DMS79 treated with DMSO at 0.1 percent for 48 hours (cell line): ENCODE measurements around the gene TAS1R3.

Experiments used
- DNase-seq: peaks from one replicate; lab custom pipeline; 2025; lab: John Stamatoyannopoulos, UW

Gene TAS1R3

DNA sequence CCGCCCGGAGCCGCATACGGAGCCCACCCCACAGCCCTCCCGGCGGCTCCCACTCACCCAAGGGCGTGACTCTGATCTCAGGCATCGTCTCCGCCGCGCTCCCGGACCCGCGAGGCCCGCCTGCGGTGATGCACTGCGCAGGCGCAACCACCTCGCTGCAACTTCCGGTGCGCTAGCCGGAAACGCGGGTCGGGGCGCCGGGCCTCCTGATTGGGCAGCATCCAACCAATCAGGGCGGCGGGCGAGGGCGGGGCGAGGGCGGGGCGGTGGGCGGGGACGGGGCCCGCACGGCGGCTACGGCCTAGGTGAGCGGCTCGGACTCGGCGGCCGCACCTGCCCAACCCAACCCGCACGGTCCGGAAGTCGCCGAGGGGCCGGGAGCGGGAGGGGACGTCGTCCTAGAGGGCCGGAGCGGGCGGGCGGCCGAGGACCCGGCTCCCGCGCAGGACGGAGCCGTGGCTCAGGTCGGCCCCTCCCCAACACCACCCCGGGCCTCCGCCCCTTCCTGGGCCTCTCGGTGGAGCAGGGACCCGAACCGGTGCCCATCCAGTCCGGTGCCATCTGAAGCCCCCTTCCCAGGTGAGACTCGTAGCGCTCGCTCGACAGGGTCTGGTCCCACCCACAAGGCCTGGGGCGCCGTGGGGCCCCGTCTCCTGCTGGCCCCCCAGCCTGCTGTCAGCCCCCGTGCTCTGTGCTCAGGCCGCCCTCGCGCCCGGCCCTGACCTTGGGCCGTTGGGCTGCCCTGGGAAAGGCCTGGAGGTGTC lies 6.4 kb upstream of the TAS1R3 start, which contains the start of the genes CPTP and INTS11:
TSS of gene CPTP (plus strand) at position 279 of the 764 bp plus-strand sequence. CDS start 2,109 bp downstream, outside the sequence.
TSS of gene INTS11 (minus strand) at position 137 of the 764 bp plus-strand sequence. CDS start at position 85, 52 bp downstream.
- peak; percentile 84 for DNase-seq

DNA sequence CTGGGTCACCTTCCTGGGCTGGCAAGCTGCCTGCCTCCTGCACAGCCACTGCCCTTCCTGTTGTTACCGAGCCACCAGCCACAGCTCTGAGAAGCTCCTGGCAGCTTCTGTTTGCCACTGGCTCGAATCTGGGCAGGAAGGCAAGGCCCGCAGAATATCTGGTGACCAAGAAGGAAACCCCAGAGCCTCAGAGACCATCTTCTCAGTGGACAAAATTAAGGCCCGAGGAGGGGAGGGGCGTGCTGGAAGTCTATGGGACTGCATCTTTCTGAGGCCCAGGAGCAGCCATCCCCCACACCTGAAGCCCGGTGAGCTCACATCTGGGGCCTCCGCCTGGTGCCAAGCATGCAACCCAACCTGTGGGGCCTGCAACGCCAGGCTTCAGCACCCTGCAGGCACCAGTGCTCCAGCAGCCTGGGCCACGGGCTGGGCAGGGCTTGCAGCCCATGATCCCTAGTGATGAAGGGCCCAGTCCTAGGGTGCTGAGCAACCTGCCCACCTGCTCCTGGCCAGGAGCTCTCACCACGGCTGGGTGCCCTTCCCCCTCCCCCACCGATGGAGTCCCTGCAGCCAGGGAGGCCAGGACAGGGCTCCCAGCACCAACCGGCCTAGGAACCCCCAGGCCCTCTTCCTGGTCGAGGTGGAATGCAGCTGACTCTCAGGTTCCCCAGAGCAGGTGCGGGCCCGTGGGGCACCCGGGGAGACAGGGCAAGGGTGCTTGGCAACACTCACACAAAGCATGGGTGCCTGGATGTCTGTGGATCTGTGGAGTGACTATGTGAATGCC lies 5.6 kb upstream of the TAS1R3 start:
- DNase-seq, result no peak

DNA sequence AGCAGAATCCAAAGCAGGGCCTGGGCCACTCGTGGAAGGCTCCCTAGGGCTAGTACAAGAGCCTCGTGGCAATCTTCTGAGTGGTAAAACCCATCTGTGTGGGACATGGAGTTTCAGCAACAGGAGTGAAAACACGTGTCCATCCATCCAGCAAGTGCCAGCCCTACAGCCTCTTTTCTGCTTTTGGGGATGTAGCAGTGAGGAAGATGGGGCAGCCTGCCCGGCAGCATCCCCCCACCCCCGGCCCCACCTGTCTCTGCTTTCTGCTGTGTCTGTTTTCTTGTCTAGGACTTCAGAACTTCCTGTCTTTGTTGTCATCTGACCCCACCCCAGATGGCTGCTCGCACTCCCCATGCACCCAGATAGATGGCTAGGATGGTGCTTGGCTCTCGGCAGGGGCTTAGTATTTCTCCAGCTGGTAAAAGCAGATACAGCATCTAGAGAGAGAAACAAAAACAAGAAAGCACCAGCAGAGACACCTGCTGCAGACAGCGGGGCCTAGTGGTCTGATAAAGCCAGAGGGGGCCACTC lies 4.9 kb upstream of the TAS1R3 start:
- DNase-seq, result no peak

- DNase-seq, result no peak
These were observed 3.8 kb upstream of the TAS1R3 start for GRCh38 chr1:1327291-1327690.

GRCh38 chr1:1328254-1328653 lies 2.8 kb upstream of the TAS1R3 start:
- DNase-seq, result no peak

DNA sequence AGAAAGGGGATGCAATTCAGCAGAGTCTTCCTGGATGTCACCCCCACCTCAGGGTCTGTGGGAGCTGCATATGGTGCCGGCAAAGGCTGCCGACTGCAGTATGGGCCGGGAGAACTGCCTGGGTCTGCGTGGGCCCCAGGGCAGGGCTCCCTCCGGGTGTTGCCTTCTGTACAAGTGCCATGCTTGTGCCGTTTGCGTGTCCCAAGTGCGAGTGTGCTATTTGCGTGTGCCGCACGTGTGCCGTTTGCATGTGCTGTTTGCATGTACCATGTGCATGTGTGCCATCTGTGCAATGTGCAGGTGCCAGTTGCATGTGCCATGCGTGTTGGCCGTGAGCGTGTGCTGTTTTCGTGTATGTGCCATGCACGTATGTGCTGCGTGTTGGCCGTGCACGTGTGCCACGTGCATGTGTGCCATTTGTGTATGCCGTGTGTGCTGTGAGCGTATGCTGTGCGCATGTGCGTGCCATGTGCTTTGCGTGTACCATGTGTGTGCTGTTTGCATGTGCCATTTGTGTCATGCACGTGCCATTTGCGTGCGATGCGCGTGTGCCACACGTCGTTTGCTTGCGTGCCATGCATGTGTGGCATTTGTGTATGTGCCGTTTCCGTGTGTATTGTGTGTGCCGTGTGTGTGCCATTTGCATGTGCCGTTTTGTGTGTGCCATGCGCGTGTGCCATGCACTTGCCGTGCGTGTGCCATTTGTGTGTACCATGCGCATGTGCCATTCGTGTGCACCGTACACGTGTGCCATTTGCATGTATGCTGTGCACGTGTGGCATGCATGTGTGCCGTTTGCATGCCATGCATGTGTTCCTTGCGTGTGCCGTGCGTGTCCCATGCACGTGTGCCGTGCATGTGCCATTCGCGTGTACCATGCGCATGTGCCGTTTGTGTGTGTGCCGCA lies 1.5 kb upstream of the TAS1R3 start:
- no peak for DNase-seq

GRCh38 chr1:1330366-1331067 lies 563 bp upstream of the TAS1R3 start:
- no peak for DNase-seq

GRCh38 chr1:1332031-1332755 lies 1.1 kb downstream of the TAS1R3 start:
- no peak for DNase-seq

DNA sequence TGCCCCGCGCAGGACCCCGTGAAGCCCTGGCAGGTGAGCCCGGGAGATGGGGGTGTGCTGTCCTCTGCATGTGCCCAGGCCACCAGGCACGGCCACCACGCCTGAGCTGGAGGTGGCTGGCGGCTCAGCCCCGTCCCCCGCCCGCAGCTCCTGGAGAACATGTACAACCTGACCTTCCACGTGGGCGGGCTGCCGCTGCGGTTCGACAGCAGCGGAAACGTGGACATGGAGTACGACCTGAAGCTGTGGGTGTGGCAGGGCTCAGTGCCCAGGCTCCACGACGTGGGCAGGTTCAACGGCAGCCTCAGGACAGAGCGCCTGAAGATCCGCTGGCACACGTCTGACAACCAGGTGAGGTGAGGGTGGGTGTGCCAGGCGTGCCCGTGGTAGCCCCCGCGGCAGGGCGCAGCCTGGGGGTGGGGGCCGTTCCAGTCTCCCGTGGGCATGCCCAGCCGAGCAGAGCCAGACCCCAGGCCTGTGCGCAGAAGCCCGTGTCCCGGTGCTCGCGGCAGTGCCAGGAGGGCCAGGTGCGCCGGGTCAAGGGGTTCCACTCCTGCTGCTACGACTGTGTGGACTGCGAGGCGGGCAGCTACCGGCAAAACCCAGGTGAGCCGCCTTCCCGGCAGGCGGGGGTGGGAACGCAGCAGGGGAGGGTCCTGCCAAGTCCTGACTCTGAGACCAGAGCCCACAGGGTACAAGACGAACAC lies 1.8 kb downstream of the TAS1R3 start:
- no peak for DNase-seq

DNA sequence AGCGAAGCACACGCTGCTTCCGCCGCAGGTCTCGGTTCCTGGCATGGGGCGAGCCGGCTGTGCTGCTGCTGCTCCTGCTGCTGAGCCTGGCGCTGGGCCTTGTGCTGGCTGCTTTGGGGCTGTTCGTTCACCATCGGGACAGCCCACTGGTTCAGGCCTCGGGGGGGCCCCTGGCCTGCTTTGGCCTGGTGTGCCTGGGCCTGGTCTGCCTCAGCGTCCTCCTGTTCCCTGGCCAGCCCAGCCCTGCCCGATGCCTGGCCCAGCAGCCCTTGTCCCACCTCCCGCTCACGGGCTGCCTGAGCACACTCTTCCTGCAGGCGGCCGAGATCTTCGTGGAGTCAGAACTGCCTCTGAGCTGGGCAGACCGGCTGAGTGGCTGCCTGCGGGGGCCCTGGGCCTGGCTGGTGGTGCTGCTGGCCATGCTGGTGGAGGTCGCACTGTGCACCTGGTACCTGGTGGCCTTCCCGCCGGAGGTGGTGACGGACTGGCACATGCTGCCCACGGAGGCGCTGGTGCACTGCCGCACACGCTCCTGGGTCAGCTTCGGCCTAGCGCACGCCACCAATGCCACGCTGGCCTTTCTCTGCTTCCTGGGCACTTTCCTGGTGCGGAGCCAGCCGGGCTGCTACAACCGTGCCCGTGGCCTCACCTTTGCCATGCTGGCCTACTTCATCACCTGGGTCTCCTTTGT lies 2.6 kb downstream of the TAS1R3 start:
- DNase-seq, result no peak

DNA sequence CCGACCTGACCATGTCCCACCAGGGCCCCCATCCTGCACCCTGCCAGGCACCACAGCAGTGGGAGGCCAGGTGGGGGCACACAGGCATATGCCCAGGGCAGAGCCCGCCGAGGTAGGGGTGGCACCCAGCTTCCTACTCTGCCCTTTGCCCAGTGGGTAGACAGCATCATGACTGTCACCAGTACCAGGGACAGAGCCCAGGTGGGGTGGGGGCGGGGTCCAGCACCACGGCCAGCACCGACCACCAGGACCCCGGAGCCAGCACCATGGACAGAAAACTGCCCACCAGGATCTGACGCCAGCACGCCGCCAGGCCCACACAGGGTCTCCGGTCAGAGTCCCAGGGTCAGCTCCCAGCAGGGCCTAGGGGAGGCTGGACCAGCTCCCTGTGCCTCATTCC lies 3.8 kb downstream of the TAS1R3 start:
- no peak for DNase-seq

DNA sequence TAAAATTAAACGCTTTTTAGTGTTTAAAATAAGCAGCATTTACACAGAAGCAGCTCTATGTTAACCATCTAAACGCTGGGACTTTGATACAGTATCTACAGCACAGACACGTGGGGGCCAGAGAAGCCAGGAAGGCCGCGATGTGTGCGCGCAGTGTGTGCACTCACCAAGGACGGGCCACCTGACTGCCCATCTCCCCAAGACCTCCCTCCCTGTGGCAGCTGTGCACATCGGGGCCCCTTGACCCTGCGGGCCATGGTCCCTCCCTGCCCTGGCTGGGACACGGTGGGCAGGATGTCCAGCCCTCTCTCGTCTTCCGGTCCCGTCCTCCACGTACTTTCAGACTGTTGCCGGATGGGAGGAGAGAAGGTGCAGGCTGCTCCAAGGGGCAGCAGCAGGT lies 4.2 kb downstream of the TAS1R3 start:
- DNase-seq, result no peak

DNA sequence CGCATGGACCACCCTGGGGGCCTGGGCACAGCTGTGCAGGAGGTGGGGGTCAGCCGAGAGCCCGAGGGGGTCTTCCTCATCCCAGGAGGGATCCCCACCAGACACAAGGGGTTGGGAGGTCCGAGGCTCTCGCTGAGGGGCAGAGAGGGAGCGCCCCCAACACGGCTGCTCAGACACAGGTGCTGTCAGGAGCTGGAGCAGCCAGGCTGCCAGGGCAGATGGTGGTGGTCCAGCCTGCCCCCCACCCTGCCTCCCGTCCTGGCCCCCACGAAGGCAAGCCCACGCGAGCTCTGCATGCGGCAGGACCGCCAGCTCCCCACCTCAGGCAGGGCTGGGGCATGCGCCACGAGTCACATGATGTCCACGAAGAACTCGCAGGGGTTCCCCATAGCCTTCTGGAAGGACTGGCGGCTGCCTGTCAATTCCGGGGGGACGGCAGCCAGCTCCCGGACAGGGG lies 4.7 kb downstream of the TAS1R3 start:
- DNase-seq, result no peak

DNA sequence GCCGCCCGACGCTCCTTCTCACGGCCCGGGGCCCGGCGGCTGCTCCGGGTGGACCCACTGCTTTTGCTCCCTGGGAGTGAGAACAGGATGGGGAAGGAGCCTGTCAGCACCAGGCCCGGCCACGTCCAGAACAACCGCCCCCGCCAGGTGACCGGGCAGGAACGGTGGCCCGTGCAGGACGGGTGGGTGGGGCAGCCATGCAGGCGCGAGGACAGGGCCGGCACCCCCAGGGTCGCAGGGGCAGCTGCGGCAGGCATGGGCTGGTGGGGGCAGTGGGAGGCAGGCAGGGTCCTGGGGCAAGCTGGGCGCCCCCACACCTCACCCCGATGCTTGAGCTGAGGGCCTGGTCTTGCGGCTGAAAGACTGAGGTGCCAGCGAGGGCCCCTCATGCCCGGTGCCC lies 5.4 kb downstream of the TAS1R3 start:
- DNase-seq, result no peak

GRCh38 chr1:1336931-1337792 lies 6.1 kb downstream of the TAS1R3 start:
- DNase-seq, result no peak

- DNase-seq, result no peak
These were observed 6.7 kb downstream of the TAS1R3 start for GRCh38 chr1:1337793-1338147.

- DNase-seq, result no peak
These were observed 7.2 kb downstream of the TAS1R3 start for GRCh38 chr1:1338278-1338677.

DNA sequence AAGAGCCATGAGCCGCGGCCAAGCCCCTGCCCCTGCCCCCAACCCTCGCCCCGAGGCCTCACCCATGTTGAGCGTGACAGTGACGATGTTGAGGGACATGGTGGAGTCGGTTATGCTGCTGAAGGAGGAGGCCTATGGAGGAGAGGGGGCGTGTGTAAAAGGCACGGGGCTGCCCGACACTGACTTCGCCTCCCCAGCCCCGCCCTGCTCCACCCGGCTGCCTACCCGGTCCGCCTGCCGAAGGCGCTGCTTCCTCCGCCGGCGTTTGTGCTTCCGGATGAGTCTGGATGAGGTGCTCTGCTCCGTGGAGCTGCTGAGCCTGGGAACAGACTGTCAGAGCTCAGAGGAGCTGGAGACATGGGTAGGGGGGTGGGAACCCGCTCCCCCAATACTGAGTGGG lies 9.1 kb downstream of the TAS1R3 start:
- no peak for DNase-seq
